Endodermal cell (in vitro differentiated cells): ENCODE measurements around the gene PNMA1. TPM values are rescaled to one million over a fixed set of nuclear protein-coding genes. Genes with fewer than 3 reads are reported as not detected.

Experiments used
- DNase-seq: peaks from one replicate; pipeline ENCODE4 v3.0.0-alpha.2; 2017
- H3K27ac ChIP-seq: 2 replicates; pipeline ENCODE4 v1.5.1; 2013; ENCODE audit warnings: mild to moderate bottlenecking, low read depth, low read length, moderate library complexity
- H3K27me3 ChIP-seq: 2 replicates; pipeline ENCODE4 v1.6.1; 2013; ENCODE audit warnings: mild to moderate bottlenecking, low read length, moderate library complexity; ENCODE audit not compliant: insufficient read depth, control insufficient read depth, poor library complexity, severe bottlenecking
- H3K36me3 ChIP-seq: 2 replicates; pipeline ENCODE4 v1.7.0; 2013; ENCODE audit warnings: mild to moderate bottlenecking, low read length, moderate library complexity; ENCODE audit not compliant: control insufficient read depth, insufficient read depth
- H3K4me1 ChIP-seq: one replicate; pipeline ENCODE4 v1.7.0; 2013; ENCODE audit warnings: low read length; ENCODE audit not compliant: control insufficient read depth, insufficient read depth
- H3K4me3 ChIP-seq: 2 replicates; pipeline ENCODE4 v1.5.1; 2013; ENCODE audit warnings: mild to moderate bottlenecking, low read length, moderate library complexity
- H3K9ac ChIP-seq: 2 replicates; pipeline ENCODE4 v1.6.1; 2013; ENCODE audit warnings: mild to moderate bottlenecking, low read length, moderate library complexity; ENCODE audit not compliant: poor library complexity, severe bottlenecking; ENCODE audit errors: extremely low read depth
- H3K9me3 ChIP-seq: 2 replicates; pipeline ENCODE4 v1.6.1; 2013; ENCODE audit warnings: mild to moderate bottlenecking, low read length, moderate library complexity; ENCODE audit not compliant: control insufficient read depth
- H3K27ac Mint-ChIP-seq: 2 replicates; pipeline ENCODE4 v1.8.0; 2020; ENCODE audit warnings: mixed read lengths
- H3K27me3 Mint-ChIP-seq: 2 replicates; pipeline ENCODE4 v1.8.0; 2021; ENCODE audit warnings: mild to moderate bottlenecking, mixed read lengths; ENCODE audit not compliant: insufficient read depth
- H3K36me3 Mint-ChIP-seq: 2 replicates; pipeline ENCODE4 v1.8.0; 2020; ENCODE audit warnings: low read depth, mixed read lengths
- H3K4me1 Mint-ChIP-seq: 2 replicates; pipeline ENCODE4 v1.8.0; 2020; ENCODE audit warnings: mixed read lengths
- H3K4me3 Mint-ChIP-seq: 2 replicates; pipeline ENCODE4 v1.8.0; 2020; ENCODE audit warnings: mild to moderate bottlenecking, moderate library complexity, mixed read lengths
- H3K9me3 Mint-ChIP-seq: 2 replicates; pipeline ENCODE4 v1.8.0; 2020; ENCODE audit warnings: mild to moderate bottlenecking, mixed read lengths
- WGBS, 2 experiments: methylation state at CpG; one replicate each; pipeline versions ENCODE4 v1.1.5 to v1.1.7; 2013; ENCODE audit warnings: missing lambda C conversion rate in 2 of 2, mixed read lengths in 1 of 2; ENCODE audit not compliant: insufficient coverage in 1 of 2, insufficient read length in 1 of 2; 5-methylcytosine and 5-hydroxymethylcytosine counted together
- total RNA-seq, 2 donors: library from RNA; stranded (reverse); fragmentation: NEBNext Ultra II Directional in 1 of 2; extraction: Animal tissue kit (Norgen Biotek cat#: 25700) in 1 of 2; gene quantifications; 2 replicates in 1 of 2; 3 replicates in 1 of 2; pipeline ENCODE4 v1.2.1, GENCODE V29; 2021
- TF ChIP-seq, protein P1 (sequence below): fragments of 200-600 bp; sonication (generic); conservative IDR thresholded peaks from 2 replicates; pipeline ENCODE4 v1.5.0; 2021; ENCODE audit warnings: antibody characterized with exemption, mild to moderate bottlenecking

Gene PNMA1
- total RNA-seq, 2 donors from 2014 or later: 66.9 to 70.4 TPM

DNA sequence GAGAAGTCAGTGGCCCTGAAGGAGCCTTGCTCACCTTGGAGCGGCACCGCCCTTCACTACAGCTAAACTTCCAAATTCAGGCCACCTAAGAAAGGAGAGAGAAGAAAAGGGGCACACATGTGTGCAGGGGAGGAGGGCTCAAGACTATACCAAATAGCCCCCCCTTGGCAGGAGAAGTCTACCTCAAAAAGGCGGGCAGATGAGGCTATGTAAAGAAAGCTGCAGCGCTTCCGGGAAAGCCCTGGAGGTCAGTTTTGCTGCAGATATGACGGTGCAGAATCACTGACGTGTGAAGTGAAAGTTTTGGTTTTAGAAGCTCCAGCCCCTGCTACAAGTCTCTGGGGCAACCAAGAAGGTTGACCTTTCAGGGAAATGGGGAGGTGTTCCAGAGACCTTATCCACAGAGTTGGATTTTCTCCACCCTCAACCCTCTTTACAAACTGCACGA, 48.2 kb upstream of the PNMA1 start:
- peaks cover 41% of the 10 kb centered on the region for H3K4me1 Mint-ChIP-seq
- TF ChIP-seq, protein P1, sequence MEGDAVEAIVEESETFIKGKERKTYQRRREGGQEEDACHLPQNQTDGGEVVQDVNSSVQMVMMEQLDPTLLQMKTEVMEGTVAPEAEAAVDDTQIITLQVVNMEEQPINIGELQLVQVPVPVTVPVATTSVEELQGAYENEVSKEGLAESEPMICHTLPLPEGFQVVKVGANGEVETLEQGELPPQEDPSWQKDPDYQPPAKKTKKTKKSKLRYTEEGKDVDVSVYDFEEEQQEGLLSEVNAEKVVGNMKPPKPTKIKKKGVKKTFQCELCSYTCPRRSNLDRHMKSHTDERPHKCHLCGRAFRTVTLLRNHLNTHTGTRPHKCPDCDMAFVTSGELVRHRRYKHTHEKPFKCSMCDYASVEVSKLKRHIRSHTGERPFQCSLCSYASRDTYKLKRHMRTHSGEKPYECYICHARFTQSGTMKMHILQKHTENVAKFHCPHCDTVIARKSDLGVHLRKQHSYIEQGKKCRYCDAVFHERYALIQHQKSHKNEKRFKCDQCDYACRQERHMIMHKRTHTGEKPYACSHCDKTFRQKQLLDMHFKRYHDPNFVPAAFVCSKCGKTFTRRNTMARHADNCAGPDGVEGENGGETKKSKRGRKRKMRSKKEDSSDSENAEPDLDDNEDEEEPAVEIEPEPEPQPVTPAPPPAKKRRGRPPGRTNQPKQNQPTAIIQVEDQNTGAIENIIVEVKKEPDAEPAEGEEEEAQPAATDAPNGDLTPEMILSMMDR: no peak
- Histone ChIP-seq H3K4me3 (no peak overlapping the region), H3K9me3 (no peaks in the 10 kb centered on the region), H3K27ac (no peak overlapping the region), H3K36me3 (no peaks in the 10 kb centered on the region), H3K27me3 (no peaks in the 10 kb centered on the region), H3K9ac (no peak overlapping the region), H3K4me1 (peaks cover 6% of the 10 kb centered on the region)
- no peak for DNase-seq
- no peaks in the 10 kb centered on the region for H3K9me3 Mint-ChIP-seq
- H3K27ac Mint-ChIP-seq: no peak overlapping the region
- H3K27me3 Mint-ChIP-seq: peaks cover 1% of the 10 kb centered on the region
- 88 to 93% methylated on average over 6 to 8 of the region's 8 CpGs for WGBS, 2 experiments
- no peak overlapping the region for H3K4me3 Mint-ChIP-seq
- H3K36me3 Mint-ChIP-seq: no peaks in the 10 kb centered on the region

DNA sequence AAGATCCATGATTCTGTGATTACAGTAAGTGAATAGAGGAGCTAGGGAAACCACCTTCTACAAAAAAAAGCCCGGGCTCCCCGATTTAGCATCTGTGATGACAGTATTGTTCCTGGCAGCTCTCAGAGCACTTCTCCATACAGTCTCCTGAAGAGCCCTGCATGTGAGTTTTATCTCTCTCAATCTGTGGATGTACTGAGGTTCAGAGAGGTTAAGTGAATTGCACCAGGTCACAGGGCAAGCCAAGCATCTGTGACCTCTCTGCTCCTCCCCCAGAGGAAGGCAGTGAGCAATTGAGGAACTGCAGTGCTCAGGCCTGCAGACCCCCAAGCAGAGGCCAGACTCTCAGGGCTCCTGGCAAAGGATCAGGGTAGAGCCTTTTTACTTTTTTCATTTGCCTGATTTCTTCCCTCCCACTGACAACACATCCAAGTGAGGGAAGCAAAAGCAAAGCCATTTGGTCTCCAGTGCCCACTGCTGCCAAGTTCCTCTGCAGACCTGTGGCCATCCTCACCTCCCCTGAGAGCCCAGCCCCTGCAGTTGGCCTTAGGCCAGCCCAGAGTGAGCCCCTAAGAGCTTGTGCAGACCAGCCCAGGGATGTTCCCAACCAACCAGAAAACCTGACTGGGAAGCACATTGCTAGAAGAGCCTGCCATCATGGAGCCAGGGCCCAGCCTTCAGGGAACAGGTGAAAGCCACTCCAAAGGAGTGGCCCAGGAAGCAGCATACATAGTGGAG, 47.6 kb upstream of the PNMA1 start:
- Mint-ChIP-seq H3K4me1 (peaks cover 42% of the 10 kb centered on the region), H3K4me3 (no peak overlapping the region), H3K36me3 (no peaks in the 10 kb centered on the region), H3K27me3 (peaks cover 1% of the 10 kb centered on the region), H3K9me3 (no peaks in the 10 kb centered on the region), H3K27ac (peak overlapping the region; percentile 65)
- no peak overlapping the region for H3K27ac ChIP-seq
- H3K4me3 ChIP-seq: no peak overlapping the region
- TF ChIP-seq, protein P1: no peak
- DNase-seq: no peak
- H3K36me3 ChIP-seq: no peaks in the 10 kb centered on the region
- H3K9ac ChIP-seq: no peak overlapping the region
- 70 to 88% methylated on average over 2 of the region's 2 CpGs for WGBS, 2 experiments
- H3K4me1 ChIP-seq: peaks cover 6% of the 10 kb centered on the region
- H3K9me3 ChIP-seq: no peaks in the 10 kb centered on the region
- H3K27me3 ChIP-seq: no peaks in the 10 kb centered on the region

DNA sequence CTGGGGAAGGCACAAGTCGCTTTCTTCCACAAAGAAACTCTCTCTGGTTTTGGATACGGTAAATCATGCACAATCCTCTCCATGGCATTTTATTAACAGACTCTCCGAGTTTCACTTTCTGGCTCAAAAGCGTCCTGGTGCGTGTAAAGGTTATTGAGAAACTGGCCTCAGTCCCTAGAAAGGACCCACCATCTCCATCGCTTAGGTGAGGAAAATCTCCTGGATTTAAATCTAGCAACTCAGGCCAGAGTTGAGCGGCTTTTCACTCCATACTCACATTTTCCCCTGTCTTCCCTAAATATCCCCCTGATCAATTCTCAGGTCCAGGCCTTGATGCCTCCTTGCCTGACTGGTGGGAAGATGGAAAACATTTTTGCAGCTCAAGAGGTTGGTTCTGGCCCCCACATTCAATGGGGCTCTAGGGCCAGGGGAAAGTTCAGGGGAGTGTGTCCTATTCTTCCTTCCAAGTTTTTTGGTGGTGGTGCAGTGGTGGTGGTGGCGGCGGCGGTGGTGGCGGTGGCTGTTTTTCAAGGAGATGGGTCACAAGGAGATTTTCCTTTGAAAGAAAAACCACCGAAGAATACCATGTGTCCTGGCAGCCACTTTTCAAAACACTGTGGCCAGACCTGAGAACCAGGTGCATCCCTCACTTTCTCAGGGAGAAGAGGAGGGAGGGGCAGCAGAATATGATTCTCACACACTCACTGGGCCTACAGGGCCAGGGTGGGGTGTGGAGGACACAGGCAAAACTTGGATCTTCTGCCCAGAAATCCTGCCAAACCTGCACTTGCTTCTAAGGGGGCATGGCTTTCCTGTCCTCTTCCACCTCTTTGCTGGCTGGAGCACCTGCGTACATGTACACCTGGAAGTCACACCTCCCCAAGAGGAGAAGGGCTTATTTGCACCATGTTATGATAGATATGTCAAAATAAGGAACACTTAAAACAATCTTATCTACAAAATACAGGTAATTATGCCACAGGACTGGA, 46.7 kb upstream of the PNMA1 start:
- Histone ChIP-seq H3K36me3 (no peaks in the 10 kb centered on the region), H3K9me3 (no peaks in the 10 kb centered on the region), H3K27me3 (no peaks in the 10 kb centered on the region), H3K4me1 (peaks cover 7% of the 10 kb centered on the region), H3K27ac (peak overlapping the region; percentile 88), H3K4me3 (peak overlapping the region; percentile 82), H3K9ac (peak overlapping the region; percentile 61)
- Mint-ChIP-seq H3K4me3 (peak overlapping the region; percentile 69), H3K4me1 (peaks cover 50% of the 10 kb centered on the region), H3K9me3 (no peaks in the 10 kb centered on the region), H3K27ac (peak overlapping the region; percentile 95), H3K36me3 (no peaks in the 10 kb centered on the region), H3K27me3 (peaks cover 1% of the 10 kb centered on the region)
- DNase-seq: no peak
- WGBS, 2 experiments: 42 to 63% methylated on average over 5 to 13 of the region's 13 CpGs
- TF ChIP-seq, protein P1: no peak
